Measurements from ENCODE around the gene UBR2.

Gene UBR2

DNA sequence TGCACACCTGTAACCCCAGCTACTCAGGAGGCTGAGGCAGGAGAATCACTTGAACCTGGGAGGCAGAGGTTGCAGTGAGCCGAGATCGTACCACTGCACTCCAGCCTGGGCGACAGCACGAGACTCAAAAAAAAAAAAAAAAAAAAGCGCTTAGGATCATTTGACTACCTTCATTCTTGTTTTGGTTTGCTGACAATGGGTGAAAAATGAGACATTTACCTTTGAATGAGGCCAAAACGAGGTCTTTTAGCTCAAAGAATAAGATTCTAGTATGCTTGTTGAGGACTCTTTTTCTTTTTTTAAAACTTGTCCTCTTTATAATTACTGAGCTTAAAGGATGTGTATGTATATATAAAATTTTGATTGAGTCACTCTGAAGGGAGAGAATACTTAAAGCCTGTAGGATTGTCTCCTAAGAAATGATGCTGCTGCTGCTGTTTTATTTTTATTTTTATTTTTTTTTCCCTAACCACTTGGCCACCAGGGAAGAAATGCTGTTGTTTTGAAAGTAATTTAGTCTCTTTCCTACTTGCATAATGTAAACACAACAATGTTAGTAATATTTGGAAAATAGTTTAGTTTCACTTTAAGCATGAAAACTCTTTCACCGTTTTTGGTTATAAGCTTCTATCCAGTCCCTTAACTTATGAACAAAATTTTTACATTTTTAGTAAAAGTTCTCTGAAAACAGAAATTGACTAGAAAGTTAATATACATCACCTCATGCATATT, 7.9 kb downstream of the UBR2 start:
- TF ChIP-seq, protein P1, sequence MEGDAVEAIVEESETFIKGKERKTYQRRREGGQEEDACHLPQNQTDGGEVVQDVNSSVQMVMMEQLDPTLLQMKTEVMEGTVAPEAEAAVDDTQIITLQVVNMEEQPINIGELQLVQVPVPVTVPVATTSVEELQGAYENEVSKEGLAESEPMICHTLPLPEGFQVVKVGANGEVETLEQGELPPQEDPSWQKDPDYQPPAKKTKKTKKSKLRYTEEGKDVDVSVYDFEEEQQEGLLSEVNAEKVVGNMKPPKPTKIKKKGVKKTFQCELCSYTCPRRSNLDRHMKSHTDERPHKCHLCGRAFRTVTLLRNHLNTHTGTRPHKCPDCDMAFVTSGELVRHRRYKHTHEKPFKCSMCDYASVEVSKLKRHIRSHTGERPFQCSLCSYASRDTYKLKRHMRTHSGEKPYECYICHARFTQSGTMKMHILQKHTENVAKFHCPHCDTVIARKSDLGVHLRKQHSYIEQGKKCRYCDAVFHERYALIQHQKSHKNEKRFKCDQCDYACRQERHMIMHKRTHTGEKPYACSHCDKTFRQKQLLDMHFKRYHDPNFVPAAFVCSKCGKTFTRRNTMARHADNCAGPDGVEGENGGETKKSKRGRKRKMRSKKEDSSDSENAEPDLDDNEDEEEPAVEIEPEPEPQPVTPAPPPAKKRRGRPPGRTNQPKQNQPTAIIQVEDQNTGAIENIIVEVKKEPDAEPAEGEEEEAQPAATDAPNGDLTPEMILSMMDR (IDR thresholded peaks at IDR 0.05) = no peak

DNA sequence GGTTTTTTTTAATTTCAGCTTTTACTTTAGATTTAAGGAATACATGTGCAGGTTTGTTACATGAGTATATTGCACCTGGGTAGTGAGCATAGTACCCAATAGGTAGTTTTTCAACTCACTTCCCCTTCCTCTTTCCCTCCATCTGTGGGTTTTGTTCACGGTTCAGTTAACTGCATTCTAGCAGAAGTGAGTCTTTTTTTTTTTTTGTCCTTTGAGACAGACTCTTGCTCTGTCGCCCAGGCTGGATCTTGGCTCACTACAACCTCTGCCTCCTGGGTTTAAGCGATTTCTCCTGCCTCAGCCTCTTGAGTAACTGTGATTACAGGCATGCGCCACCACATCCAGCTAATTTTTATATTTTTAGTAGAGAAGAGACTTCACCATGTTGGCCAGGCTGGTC, 8.7 kb downstream of the UBR2 start:
- TF ChIP-seq, protein P1 (IDR thresholded peaks at IDR 0.05) = no peak

DNA sequence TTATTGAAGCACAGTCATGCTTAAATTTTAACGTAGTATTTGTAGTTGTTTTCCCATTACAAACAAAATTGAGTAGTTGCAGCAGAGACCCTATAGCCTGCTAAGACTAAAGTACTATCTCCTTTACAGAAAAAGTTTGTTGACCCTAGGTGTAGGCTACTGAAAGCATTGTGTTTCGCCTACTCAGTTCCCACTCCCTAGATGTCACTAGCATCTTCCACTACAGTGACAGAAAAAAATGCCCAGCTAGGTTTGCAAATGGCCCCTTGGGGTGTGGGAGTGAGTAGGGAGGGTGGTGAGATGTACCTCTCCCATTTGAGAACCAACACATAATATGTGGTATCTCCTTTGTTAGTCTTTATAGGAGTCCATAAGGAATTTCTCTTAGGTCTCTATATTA, 34.5 kb downstream of the UBR2 start:
- TF ChIP-seq, protein P1 (IDR thresholded peaks at IDR 0.05) = no peak

DNA sequence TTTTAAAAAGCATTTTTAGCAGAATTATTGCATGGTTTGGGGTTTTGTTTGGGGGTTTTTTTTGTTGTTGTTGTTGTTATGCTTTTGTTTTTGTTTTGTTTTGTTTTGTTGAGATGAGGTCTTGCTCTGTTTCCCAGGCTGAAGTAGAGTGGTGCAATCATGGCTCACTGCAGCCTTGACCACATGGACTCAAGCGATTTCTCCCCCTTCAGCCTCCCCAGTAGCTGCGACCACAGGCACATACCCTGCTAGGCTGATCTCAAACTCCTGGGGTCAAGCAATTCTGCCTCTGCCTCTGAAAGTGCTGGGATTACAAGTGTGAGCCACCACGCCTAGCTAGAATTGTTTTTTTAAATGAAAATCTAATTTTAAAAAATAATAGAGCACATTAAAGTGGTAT, 35.7 kb downstream of the UBR2 start:
- TF ChIP-seq, protein P1 (IDR thresholded peaks at IDR 0.05) = no peak

DNA sequence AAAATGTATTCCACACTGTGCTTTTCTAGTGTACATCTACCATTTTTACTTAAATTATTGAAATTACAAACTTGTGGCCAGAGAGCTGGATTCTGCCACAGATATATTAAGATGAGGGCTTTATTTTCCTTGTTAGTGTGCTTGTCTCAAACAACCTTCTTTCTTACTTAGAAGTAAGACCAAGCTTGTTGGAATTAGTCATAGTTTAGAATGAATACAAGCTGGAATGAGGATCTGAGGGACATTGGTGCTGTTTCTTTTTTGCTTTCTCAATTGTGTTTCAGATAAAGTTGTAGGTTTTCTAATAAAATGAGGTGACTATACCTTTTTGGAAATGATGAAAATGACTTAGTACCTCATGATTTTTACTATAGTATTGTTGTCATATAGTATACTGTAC, 40.3 kb downstream of the UBR2 start:
- TF ChIP-seq, protein P1 (IDR thresholded peaks at IDR 0.05) = no peak

DNA sequence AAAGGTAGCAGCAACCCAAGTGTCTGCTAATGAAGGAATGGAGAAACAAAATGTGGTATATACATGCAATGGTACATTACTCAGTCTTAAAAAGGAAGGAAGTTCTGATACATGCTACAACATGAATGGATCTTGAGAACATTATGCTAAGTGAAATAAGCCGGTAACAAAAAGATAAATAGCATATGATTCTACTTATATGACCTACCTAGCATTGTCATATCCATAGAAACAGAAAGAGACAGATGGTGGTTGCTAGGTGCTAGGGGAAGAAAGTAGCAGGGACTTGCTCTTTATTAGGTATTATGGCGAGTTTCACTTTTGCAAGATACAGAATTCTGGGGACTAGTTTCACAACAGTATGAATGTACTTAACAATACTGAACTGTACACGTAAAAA, 46.6 kb downstream of the UBR2 start:
- TF ChIP-seq, protein P1 (IDR thresholded peaks at IDR 0.05) = no peak

DNA sequence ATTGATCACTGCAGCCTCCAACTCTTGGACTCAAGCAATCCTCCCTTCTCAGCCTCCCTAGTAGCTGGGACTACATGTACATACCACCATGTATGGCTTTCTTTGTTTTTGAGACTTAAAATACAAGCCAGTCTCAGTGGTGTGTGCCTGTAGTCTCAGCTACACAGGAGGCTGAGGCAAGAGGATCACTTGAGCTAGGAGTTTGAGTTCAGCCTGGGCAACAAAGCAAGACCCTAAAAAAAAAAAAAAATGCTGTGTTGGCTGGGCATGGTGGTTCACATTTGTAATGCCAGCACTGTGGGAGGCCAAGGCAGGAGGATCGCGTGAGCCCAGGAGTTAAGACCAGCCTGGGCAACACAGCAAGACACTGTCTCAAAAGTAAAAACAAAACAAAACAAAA, 51.7 kb downstream of the UBR2 start:
- TF ChIP-seq, protein P1 (IDR thresholded peaks at IDR 0.05) = no peak

DNA sequence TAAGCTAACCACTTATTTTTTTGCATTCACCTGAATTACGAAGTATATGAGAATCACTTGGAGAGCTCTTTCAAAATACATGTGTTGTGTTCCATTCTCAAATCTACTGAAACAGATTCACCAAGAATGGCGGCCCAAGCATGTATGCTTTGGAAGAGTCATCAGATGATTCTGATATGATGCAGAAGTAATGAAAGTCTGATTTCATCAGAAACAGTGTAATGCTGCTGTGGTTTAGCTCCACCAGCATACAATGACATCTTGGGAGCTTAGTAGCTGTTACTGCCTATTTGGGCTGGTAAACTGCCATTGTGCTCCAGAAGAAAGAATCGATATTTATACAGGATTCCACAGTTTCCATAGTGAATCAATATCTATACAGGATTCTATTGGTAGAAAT, 52.9 kb downstream of the UBR2 start:
- TF ChIP-seq, protein P1 (IDR thresholded peaks at IDR 0.05) = no peak

Data from LNCAP (cell line).